GM13976 (cell line): ENCODE measurements around the gene CDH20.

Experiments used
- DNase-seq: peaks from one replicate; pipeline ENCODE4 v3.0.0; 2012; ENCODE audit warnings: low spot score
- CTCF ChIP-seq: IDR thresholded peaks from 2 replicates; pipeline ENCODE4 v1.5.1; 2012; ENCODE audit warnings: borderline replicate concordance, mild to moderate bottlenecking; ENCODE audit not compliant: insufficient read depth; ENCODE audit errors: extremely low read depth, missing control alignments, control extremely low read depth
- in situ Hi-C: fragments of 300-500 bp; cut with MboI; formaldehyde crosslinking; loops from one replicate; pipeline ENCODE4 v1.12.0; 2022; ENCODE audit warnings: low sequenced_read_pairs, mixed read lengths, inconsistent platforms; ENCODE audit not compliant: unreplicated experiment

The CDH20 gene

GRCh38 chr18:61394983-61395382 is 61.8 kb downstream of the CDH20 start:
- DNase-seq: no peak
- in situ Hi-C loops: no loop called here

GRCh38 chr18:61397222-61397621 is 64.0 kb downstream of the CDH20 start:
- DNase-seq: no peak
- no peak for TF ChIP-seq CTCF
- in situ Hi-C loops: no loop called here

More at GRCh38 chr18:61394983-61395382, 61.8 kb downstream of the CDH20 start:
- TF ChIP-seq CTCF: no peak

- DNase-seq: no peak
- in situ Hi-C loops: no loop called here
- no peak for TF ChIP-seq CTCF
Observed at GRCh38 chr18:61398961-61399705, 65.9 kb downstream of the CDH20 start.

GRCh38 chr18:61400016-61400635 is 66.9 kb downstream of the CDH20 start:
- in situ Hi-C loops: no loop called here
- DNase-seq: no peak
- no peak for TF ChIP-seq CTCF

GRCh38 chr18:61400716-61401115 is 67.5 kb downstream of the CDH20 start:
- no peak for TF ChIP-seq CTCF
- in situ Hi-C loops: no loop called here
- DNase-seq: no peak

- in situ Hi-C loops: no loop called here
- no peak for TF ChIP-seq CTCF
- no peak for DNase-seq
Observed at GRCh38 chr18:61402726-61403125, 69.5 kb downstream of the CDH20 start.
